ENCODE results near the gene USP31. TPM values are rescaled to one million over a fixed set of nuclear protein-coding genes. Genes with fewer than 3 reads are reported as not detected.

The USP31 gene
- total and polyA plus RNA-seq, 2 of the 8 experiments (the other 6 are each of a cell fraction or from before 2014, with no cell fraction given): 6.7 to 19.0 TPM

GRCh38 chr16:23092072-23092800 is 57.0 kb downstream of the USP31 start (continued):
- no peak for TF ChIP-seq RNF2 (IDR thresholded peaks at IDR 0.05; ENCODE audit: borderline replicate concordance, low read depth, low read length, missing control alignments, poor library complexity, severe bottlenecking)
- no peak for TF ChIP-seq EZH2 (IDR thresholded peaks at IDR 0.05; ENCODE audit: low read depth, low read length, severe bottlenecking)
- TF ChIP-seq GTF2F1 (IDR thresholded peaks at IDR 0.05; ENCODE audit: borderline replicate concordance, low read depth, low read length): no peak
- TF ChIP-seq CHD1 (IDR thresholded peaks at IDR 0.05; ENCODE audit: low read depth, low read length): no peak
- TF ChIP-seq BCL11A (IDR thresholded peaks at IDR 0.05; ENCODE audit: low read depth in 2 of 2, low read length in 2 of 2): no peak
- TF ChIP-seq CBX5 (IDR thresholded peaks at IDR 0.05; ENCODE audit: low read depth, low read length): no peak
- TF ChIP-seq KDM5A (IDR thresholded peaks at IDR 0.05; ENCODE audit: low read length): no peak
